Measurements from ENCODE around the gene HTR6. TPM values are rescaled to one million over a fixed set of nuclear protein-coding genes. Genes with fewer than 3 reads are reported as not detected.

Gene HTR6
- total and polyA plus RNA-seq, 2 of the 4 experiments (the other 2 are of a cell fraction), result not detected

DNA sequence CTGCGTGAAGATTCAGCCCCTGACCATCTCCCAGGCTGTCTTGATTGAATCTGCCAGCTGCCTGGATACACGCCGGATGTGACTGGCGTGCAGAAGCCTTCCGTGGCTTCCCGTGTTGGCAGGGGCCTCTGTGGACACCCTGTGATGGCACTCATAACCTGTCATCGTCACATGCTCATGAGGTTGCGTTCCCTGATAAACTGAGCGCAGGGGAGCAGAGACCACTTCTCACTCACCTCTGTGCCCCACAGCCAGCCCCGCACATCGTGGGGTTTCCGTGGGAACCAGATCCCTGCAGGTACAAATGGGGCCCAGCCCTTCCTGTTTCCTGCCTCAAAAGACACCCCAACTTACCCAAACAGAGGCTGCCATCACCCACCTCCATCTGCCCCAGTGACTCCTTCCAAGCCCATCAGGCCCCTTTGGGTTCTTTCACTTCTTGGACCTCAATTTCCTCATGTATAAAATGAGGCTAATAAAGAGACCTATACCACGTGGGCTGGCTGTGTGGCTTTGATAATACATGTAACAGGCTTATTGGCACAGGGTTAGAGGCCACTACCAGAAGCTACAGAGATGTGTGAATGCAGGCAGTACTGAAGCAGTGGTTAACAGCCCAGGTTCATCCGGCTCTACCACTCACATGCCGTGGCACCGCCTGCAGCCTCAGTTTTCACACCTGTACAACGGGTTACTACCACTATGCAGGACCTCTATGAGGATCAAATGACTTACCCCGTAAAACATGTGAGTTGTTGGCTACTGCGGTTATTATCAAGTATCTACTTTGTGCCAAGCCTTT, 23.6 kb downstream of the HTR6 start:
- Histone ChIP-seq H2BK5ac (ENCODE audit: low read depth, low read length, poor library complexity, severe bottlenecking) (no peak overlapping the region), H3K79me1 (ENCODE audit: low read depth in 1 of 2, low read length in 2 of 2) (no peaks in the 10 kb centered on the region), H3K23ac (ENCODE audit: low read depth, low read length) (no peak overlapping the region), H3K9ac (ENCODE audit: low read depth, low read length) (no peak overlapping the region), H3K4me1 (ENCODE audit: control insufficient read depth, insufficient read depth, low read length) (no peaks in the 10 kb centered on the region), H4K8ac (ENCODE audit: low read depth in 2 of 2, low read length in 2 of 2) (no peak overlapping the region), H3K4me3 (ENCODE audit: insufficient read depth, low read depth, low read length) (no peak overlapping the region), H3K18ac (ENCODE audit: low read depth, low read length) (no peak overlapping the region), H2BK20ac (ENCODE audit: low read depth, low read length) (no peak overlapping the region), H3K27ac (ENCODE audit: insufficient read depth, low read length) (no peak overlapping the region), H3K9me3 (ENCODE audit: control insufficient read depth, insufficient read depth, low read length) (peaks cover 3% of the 10 kb centered on the region; the same call in 1 of the 2 replicates), H2AK5ac (ENCODE audit: low read depth, low read length) (no peak overlapping the region), H3K4me2 (ENCODE audit: low read depth, low read length) (no peak overlapping the region), H4K20me1 (ENCODE audit: insufficient read depth, low read length) (no peaks in the 10 kb centered on the region; the same call in 1 of the 2 replicates), H3K14ac (replicated peaks; ENCODE audit: low read depth, low read length) (no peak overlapping the region), H3K4ac (ENCODE audit: low read depth, low read length) (no peak overlapping the region), H2AK9ac (replicated peaks; ENCODE audit: low read depth, low read length, poor library complexity) (no peak overlapping the region), H2BK15ac (ENCODE audit: low read depth, low read length) (no peak overlapping the region), H2AFZ (replicated peaks; ENCODE audit: low read length, poor library complexity) (peak overlapping the region; percentile 63), H3K36me3 (ENCODE audit: control insufficient read depth, insufficient read depth, low read length) (peaks cover 11% of the 10 kb centered on the region; the same call in 1 of the 2 replicates), H3K27me3 (ENCODE audit: control insufficient read depth, insufficient read depth, low read length) (no peaks in the 10 kb centered on the region), H3K56ac (ENCODE audit: extremely low read depth, insufficient read depth, low read length) (no peak overlapping the region), H4K91ac (ENCODE audit: insufficient read depth, low read depth, low read length) (no peak overlapping the region), H3K9me1 (ENCODE audit: insufficient read depth, low read length) (no peaks in the 10 kb centered on the region), H4K5ac (ENCODE audit: low read depth, low read length) (no peak overlapping the region), H2BK120ac (ENCODE audit: low read depth, low read length) (no peak overlapping the region)
- ChIA-PET POLR2A (ENCODE audit: unreplicated experiment) (no interaction called here), CTCF (interaction anchor here (1.8 kb wide), 1 partner anchor 16 kb away, joined by 5 read pairs; no protein-coding TSS in a partner anchor)
- ATAC-seq (ENCODE audit: low read depth) (no peak), DNase-seq (no peak)
- dilution Hi-C loops (cut with HindIII; ENCODE audit: low sequenced_read_pairs, unreplicated experiment) (no loop called here), intact Hi-C loops (cut with micrococcal nuclease) (no loop called here), in situ Hi-C loops (cut with MboI; ENCODE audit: low sequenced_read_pairs) (no loop called here)
- TF ChIP-seq CHD1 (IDR thresholded peaks at IDR 0.05; ENCODE audit: low read depth, low read length) (no peak), RFX5 (IDR thresholded peaks at IDR 0.05; ENCODE audit: low read depth, low read length) (no peak), SMC3 (IDR thresholded peaks at IDR 0.05; ENCODE audit: low read depth, low read length) (no peak), MAFK (IDR thresholded peaks at IDR 0.05; ENCODE audit: low read depth, low read length) (no peak)
- TF ChIP-seq, protein P1, sequence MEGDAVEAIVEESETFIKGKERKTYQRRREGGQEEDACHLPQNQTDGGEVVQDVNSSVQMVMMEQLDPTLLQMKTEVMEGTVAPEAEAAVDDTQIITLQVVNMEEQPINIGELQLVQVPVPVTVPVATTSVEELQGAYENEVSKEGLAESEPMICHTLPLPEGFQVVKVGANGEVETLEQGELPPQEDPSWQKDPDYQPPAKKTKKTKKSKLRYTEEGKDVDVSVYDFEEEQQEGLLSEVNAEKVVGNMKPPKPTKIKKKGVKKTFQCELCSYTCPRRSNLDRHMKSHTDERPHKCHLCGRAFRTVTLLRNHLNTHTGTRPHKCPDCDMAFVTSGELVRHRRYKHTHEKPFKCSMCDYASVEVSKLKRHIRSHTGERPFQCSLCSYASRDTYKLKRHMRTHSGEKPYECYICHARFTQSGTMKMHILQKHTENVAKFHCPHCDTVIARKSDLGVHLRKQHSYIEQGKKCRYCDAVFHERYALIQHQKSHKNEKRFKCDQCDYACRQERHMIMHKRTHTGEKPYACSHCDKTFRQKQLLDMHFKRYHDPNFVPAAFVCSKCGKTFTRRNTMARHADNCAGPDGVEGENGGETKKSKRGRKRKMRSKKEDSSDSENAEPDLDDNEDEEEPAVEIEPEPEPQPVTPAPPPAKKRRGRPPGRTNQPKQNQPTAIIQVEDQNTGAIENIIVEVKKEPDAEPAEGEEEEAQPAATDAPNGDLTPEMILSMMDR (conservative IDR thresholded peaks at IDR 0.05; ENCODE audit: low read depth, low read length), result no peak
- TF ChIP-seq, protein P2, sequence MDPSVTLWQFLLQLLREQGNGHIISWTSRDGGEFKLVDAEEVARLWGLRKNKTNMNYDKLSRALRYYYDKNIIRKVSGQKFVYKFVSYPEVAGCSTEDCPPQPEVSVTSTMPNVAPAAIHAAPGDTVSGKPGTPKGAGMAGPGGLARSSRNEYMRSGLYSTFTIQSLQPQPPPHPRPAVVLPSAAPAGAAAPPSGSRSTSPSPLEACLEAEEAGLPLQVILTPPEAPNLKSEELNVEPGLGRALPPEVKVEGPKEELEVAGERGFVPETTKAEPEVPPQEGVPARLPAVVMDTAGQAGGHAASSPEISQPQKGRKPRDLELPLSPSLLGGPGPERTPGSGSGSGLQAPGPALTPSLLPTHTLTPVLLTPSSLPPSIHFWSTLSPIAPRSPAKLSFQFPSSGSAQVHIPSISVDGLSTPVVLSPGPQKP (IDR thresholded peaks at IDR 0.05; ENCODE audit: borderline replicate concordance, low read depth, low read length), result no peak
- 90% methylated on average over 8 of the region's 19 CpGs; no CpG with 5 or more reads in 1 of the 2 experiments for WGBS, 2 experiments (ENCODE audit: extremely low coverage in 2 of 2, insufficient read length in 1 of 2)
- no TSS peak for BruUV-seq (replicated peaks)
